GM12873 (cell line): Measurements from ENCODE around the gene CAPN10.

ENCODE experiments used
- TF ChIP-seq, protein P1 (sequence below): IDR thresholded peaks from 2 replicates; pipeline ENCODE4 v1.5.1; 2012; ENCODE audit warnings: low read depth, mild to moderate bottlenecking, moderate library complexity, low read length, control low read depth; ENCODE audit not compliant: insufficient read depth; ENCODE audit errors: missing control alignments

The CAPN10 gene

DNA sequence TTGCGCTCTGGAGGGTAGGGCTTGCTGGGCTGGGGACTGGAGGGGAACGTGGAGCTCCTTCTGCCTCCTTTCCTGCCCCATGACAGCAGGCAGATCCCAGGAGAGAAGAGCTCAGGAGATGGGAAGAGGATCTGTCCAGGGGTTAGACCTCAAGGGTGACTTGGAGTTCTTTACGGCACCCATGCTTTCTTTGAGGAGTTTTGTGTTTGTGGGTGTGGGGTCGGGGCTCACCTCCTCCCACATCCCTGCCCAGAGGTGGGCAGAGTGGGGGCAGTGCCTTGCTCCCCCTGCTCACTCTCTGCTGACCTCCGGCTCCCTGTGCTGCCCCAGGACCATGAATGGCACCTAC, 43.1 kb downstream of the CAPN10 start:
- TF ChIP-seq, protein P1, sequence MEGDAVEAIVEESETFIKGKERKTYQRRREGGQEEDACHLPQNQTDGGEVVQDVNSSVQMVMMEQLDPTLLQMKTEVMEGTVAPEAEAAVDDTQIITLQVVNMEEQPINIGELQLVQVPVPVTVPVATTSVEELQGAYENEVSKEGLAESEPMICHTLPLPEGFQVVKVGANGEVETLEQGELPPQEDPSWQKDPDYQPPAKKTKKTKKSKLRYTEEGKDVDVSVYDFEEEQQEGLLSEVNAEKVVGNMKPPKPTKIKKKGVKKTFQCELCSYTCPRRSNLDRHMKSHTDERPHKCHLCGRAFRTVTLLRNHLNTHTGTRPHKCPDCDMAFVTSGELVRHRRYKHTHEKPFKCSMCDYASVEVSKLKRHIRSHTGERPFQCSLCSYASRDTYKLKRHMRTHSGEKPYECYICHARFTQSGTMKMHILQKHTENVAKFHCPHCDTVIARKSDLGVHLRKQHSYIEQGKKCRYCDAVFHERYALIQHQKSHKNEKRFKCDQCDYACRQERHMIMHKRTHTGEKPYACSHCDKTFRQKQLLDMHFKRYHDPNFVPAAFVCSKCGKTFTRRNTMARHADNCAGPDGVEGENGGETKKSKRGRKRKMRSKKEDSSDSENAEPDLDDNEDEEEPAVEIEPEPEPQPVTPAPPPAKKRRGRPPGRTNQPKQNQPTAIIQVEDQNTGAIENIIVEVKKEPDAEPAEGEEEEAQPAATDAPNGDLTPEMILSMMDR = no peak

DNA sequence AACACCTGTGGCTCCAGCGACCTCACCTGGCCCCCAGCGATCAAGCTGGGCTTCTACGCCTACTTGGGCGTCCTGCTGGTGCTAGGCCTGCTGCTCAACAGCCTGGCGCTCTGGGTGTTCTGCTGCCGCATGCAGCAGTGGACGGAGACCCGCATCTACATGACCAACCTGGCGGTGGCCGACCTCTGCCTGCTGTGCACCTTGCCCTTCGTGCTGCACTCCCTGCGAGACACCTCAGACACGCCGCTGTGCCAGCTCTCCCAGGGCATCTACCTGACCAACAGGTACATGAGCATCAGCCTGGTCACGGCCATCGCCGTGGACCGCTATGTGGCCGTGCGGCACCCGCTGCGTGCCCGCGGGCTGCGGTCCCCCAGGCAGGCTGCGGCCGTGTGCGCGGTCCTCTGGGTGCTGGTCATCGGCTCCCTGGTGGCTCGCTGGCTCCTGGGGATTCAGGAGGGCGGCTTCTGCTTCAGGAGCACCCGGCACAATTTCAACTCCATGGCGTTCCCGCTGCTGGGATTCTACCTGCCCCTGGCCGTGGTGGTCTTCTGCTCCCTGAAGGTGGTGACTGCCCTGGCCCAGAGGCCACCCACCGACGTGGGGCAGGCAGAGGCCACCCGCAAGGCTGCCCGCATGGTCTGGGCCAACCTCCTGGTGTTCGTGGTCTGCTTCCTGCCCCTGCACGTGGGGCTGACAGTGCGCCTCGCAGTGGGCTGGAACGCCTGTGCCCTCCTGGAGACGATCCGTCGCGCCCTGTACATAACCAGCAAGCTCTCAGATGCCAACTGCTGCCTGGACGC, 43.6 kb downstream of the CAPN10 start:
- TF ChIP-seq, protein P1 = no peak

DNA sequence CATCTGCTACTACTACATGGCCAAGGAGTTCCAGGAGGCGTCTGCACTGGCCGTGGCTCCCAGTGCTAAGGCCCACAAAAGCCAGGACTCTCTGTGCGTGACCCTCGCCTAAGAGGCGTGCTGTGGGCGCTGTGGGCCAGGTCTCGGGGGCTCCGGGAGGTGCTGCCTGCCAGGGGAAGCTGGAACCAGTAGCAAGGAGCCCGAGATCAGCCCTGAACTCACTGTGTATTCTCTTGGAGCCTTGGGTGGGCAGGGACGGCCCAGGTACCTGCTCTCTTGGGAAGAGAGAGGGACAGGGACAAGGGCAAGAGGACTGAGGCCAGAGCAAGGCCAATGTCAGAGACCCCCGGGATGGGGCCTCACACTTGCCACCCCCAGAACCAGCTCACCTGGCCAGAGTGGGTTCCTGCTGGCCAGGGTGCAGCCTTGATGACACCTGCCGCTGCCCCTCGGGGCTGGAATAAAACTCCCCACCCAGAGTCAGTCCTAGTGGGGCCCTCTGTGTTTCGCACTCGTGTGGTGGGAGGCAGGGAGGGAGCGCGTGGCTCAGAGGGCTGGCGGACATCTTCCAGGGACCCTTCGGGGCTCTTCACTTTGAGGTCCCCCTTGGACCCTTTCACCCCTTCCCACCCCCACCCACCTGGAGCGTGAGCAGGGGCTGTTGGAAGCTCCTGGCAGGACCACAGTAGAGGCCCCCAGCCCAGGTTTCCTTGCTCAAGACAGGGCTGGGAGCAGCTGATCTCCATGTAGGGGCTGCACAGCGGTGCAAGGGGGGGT, 44.4 kb downstream of the CAPN10 start:
- TF ChIP-seq, protein P1 = no peak

DNA sequence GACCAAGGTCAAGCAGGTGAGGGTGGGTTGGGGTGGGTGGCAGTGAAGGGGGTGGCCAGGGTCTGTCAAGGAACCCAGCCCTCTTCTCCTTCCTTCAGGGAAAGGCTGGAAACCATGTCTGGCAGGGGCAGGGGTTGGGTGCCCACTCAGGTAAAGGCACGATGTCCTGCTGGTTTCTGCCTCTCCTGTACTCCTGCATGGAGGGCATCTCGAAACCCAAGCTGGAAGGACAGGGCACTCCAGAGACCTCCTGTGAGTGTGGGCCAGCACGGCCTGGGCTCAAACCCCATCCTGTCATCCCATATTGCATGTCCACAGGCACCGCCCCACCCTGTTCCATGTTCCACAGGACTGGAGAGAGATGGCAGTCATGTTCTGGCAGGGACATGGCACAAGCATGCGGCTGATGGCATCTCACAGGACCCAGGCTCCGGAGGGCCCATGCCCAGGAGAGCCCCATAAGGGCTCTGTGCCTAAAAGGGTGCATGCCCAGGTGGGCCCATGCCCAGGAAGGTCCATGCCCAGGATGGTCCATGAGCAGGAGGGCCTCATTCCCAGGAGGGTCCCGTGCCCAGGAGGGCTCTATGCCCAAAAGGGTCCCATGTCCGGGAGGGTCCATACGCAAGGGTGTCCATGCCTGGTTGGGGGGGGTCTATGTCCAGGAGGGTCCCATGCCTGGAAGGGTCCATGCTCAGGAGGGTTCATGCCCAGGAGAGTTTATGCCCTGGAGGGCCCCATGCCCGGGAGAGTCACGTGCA, 45.2 kb downstream of the CAPN10 start:
- TF ChIP-seq, protein P1 = no peak

DNA sequence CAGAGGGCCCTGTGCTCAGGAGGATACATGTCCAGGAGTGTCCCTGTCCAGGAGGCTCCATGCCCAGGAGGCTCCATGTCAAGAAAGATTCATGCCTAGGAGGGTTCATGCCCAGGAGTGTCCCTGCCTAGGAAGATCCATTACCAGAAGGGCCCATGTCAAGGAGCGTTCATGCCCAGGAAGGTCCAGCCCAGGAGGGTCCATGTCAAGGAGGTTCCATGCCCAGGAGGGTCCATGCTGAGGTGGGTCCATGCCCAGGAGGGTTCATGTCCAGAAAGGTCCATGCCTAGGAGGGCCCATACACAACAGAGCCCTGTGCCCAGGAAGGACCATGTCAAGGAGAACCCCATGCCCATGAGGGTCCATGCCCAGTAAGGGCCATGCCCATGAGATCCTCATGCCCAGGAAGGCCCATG, 45.8 kb downstream of the CAPN10 start:
- TF ChIP-seq, protein P1 = no peak

DNA sequence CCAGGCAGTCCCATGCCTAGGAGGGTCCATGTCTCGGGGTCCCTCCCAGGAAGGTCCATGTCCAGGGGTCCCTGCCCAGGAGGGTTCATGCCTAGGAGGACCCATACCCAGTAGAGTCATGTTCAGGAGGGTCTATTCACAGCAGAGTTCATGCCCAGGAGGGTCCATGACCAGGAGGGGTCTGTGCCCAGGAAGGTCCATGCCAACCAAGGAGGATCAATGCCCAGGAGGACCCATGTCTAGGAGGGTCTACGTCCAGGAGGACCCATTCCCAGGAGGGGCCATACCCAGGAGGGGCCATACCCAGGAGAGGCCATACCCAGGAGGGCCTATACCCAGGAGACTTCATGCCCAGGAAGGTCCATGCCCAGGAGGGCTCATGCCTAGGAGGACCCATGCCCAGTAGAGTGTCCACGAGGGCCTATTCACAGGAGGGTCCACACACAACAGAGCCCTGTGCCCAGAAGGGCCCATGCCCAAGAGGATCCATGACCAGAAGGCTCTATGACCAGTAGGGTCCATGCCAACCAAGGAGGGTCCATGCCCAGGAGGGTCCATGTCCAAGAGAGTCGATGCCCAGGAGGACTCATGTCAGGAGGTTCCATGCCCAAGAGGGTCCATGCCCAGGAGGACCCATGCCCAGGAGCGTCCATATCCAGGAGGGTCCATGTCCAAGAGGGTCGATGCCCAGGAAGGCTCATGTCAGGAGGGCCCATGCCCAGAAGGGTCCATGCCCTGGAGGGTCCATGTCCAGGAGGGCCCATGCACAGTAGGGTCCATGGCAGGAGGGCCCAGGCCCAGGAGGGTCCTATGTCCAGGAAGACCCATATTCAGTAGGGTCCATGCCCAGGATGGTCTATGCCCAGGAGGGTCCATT, 48.8 kb downstream of the CAPN10 start:
- TF ChIP-seq, protein P1 = no peak
